Measurements from ENCODE around the gene MAMSTR. TPM values are rescaled to one million over a fixed set of nuclear protein-coding genes. Genes with fewer than 3 reads are reported as not detected.

MAMSTR gene
- total RNA-seq, 8 experiments from 2014 or later = 0.71 to 5.0 (median 1.7) TPM

DNA sequence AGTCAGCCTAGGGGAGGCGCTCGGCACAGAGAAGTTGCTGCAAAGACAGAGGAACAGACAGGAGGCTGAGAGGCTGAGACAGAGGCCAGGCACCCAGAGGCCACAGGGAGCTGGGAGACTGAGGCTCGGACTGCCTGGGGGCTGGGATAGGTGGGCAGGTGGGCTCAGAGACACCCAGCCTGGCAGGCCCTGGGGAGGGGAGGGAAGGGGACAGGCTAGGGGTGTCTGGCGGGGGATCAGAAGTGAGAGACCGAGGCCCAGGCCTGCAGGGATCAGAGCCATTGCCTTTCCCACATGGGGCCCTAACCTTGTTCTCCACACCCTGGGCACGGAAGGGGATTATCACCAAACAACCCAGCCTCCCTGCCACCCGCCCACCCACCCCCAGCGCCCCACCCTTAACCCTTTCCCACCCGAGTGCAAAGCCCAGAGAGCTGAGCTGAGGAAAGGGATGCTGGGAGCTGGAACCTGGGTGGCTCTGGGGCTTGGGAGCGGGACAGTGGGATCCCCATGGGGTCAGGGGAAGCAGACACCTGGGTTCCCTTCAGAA, 48.0 kb downstream of the MAMSTR start:
- Histone ChIP-seq H3K4me1 (replicated peaks in 1 of 2) (peaks cover 29 to 36% of the 10 kb centered on the region in 2 donors), H3K27ac (peak overlapping the region in 1 of 2 donors; percentile 63), H3K4me3 (no peak overlapping the region)
- in situ Hi-C loops (cut with MboI; ENCODE audit: low pct_unique_long_range_greater_than_20kb in 2 of 9, low sequenced_read_pairs in 9 of 9, unreplicated experiment in 9 of 9) = no loop called here
- ATAC-seq (replicated peaks in 6 of 8) = no peak
- WGBS, 10 experiments = 83% methylated on average over 3 of the region's 10 CpGs; no CpG with 5 or more reads in 9 of the 10 experiments

GRCh38 chr19:48670699-48671445, 48.7 kb downstream of the MAMSTR start:
- peak in 1 of 8 experiments; percentile 10 for ATAC-seq (replicated peaks in 6 of 8)
- 20 to 80% (median 75%) methylated on average over 1 to 7 of the region's 21 CpGs; no CpG with 5 or more reads in 7 of the 10 experiments for WGBS, 10 experiments
- Histone ChIP-seq H3K27ac (peak overlapping the region in 1 of 2 donors; percentile 63), H3K4me3 (no peak overlapping the region), H3K4me1 (replicated peaks in 1 of 2) (peaks cover 29 to 36% of the 10 kb centered on the region in 2 donors)
- in situ Hi-C loops (cut with MboI; ENCODE audit: low pct_unique_long_range_greater_than_20kb in 2 of 9, low sequenced_read_pairs in 9 of 9, unreplicated experiment in 9 of 9) = no loop called here

- WGBS, 10 experiments = 80 to 87% methylated on average over 1 to 3 of the region's 26 CpGs; no CpG with 5 or more reads in 8 of the 10 experiments
- ATAC-seq (replicated peaks in 6 of 8) = no peak
- Histone ChIP-seq H3K4me3 (no peak overlapping the region), H3K27ac (no peak overlapping the region), H3K4me1 (replicated peaks in 1 of 2) (peaks cover 24 to 29% of the 10 kb centered on the region in 2 donors)
- in situ Hi-C loops (cut with MboI; ENCODE audit: low pct_unique_long_range_greater_than_20kb in 2 of 9, low sequenced_read_pairs in 9 of 9, unreplicated experiment in 9 of 9) = no loop called here
These were observed 49.4 kb downstream of the MAMSTR start for GRCh38 chr19:48669903-48670668.

DNA sequence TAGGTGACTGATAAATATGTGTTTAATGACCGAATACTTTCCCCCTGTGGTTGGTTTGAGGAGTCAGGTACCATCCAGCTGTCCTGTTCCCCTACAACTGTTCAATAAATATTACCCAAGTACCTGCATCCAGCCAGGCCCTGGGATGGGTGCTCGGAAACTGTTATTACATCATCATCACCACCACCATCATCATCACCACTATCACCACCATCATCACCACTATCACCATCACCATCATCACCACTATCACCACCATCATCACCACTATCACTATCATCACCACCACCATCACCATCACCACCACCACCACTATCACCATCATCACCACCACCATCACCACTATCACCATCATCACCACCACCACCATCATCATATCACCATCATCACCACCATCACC, 50.8 kb downstream of the MAMSTR start:
- Histone ChIP-seq H3K4me1 (replicated peaks in 1 of 2) (peaks cover 17 to 19% of the 10 kb centered on the region in 2 donors), H3K4me3 (no peak overlapping the region), H3K27ac (no peak overlapping the region)
- in situ Hi-C loops (cut with MboI; ENCODE audit: low pct_unique_long_range_greater_than_20kb in 2 of 9, low sequenced_read_pairs in 9 of 9, unreplicated experiment in 9 of 9) = no loop called here
- WGBS, 10 experiments = 50 to 100% (median 67%) methylated on average over 1 to 2 of the region's 2 CpGs; no CpG with 5 or more reads in 5 of the 10 experiments
- ATAC-seq (replicated peaks in 6 of 8) = no peak

GRCh38 chr19:48668332-48668731, 51.2 kb downstream of the MAMSTR start:
- H3K27ac ChIP-seq = no peak overlapping the region
- no peak for ATAC-seq (replicated peaks in 6 of 8)
- WGBS, 10 experiments = 8 to 100% (median 88%) methylated on average over 1 to 3 of the region's 3 CpGs; no CpG with 5 or more reads in 7 of the 10 experiments
- peaks cover 13 to 14% of the 10 kb centered on the region in 2 donors for H3K4me1 ChIP-seq (replicated peaks in 1 of 2)
- in situ Hi-C loops (cut with MboI; ENCODE audit: low pct_unique_long_range_greater_than_20kb in 2 of 9, low sequenced_read_pairs in 9 of 9, unreplicated experiment in 9 of 9) = no loop called here
- no peak overlapping the region for H3K4me3 ChIP-seq

- WGBS, 10 experiments = 69 to 100% (median 89%) methylated on average over 1 to 6 of the region's 6 CpGs; no CpG with 5 or more reads in 1 of the 10 experiments
These were observed 53.7 kb downstream of the MAMSTR start for GRCh38 chr19:48665786-48666185.

GRCh38 chr19:48664476-48664875, 55.0 kb downstream of the MAMSTR start:
- no peak for ATAC-seq (replicated peaks in 6 of 8)
- WGBS, 10 experiments = 80 to 100% methylated on average over 1 of the region's 14 CpGs; no CpG with 5 or more reads in 8 of the 10 experiments
- Histone ChIP-seq H3K4me1 (replicated peaks in 1 of 2) (peaks cover 0 to 5% of the 10 kb centered on the region in 2 donors), H3K27ac (no peak overlapping the region), H3K4me3 (no peak overlapping the region)
- in situ Hi-C loops (cut with MboI; ENCODE audit: low pct_unique_long_range_greater_than_20kb in 2 of 9, low sequenced_read_pairs in 9 of 9, unreplicated experiment in 9 of 9) = no loop called here

More at GRCh38 chr19:48665786-48666185, 53.7 kb downstream of the MAMSTR start:
- no peak overlapping the region for H3K27ac ChIP-seq
- in situ Hi-C loops (cut with MboI; ENCODE audit: low pct_unique_long_range_greater_than_20kb in 2 of 9, low sequenced_read_pairs in 9 of 9, unreplicated experiment in 9 of 9) = no loop called here
- H3K4me1 ChIP-seq (replicated peaks in 1 of 2) = peaks cover under 1 to 6% of the 10 kb centered on the region in 2 donors
- H3K4me3 ChIP-seq = no peak overlapping the region
- ATAC-seq (replicated peaks in 6 of 8) = no peak

DNA sequence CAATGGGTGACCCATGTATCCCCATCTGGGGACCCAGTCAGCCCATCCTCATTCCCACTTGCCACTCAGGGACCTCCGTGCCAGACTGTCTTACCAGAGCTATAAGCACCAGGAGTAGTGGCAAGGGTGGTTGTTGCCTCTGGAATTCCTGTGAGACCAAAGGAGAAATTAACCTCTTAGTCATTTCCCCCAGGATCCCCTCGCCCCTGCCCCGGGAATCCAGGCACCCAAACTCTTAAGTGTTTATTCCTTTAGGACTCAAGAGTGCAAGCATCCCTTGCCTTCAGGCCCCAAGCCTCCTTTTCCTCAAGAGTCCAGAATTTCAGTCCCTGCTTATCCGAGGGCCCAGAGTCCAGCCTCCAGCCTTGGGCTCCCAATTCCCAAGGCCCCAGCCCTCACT, 55.9 kb downstream of the MAMSTR start:
- in situ Hi-C loops (cut with MboI; ENCODE audit: low pct_unique_long_range_greater_than_20kb in 2 of 9, low sequenced_read_pairs in 9 of 9, unreplicated experiment in 9 of 9) = no loop called here
- Histone ChIP-seq H3K4me1 (replicated peaks in 1 of 2) (peaks cover 0 to 5% of the 10 kb centered on the region in 2 donors), H3K4me3 (no peak overlapping the region), H3K27ac (no peak overlapping the region)
- no peak for ATAC-seq (replicated peaks in 6 of 8)
- 100% methylated on average over 2 of the region's 4 CpGs; no CpG with 5 or more reads in 9 of the 10 experiments for WGBS, 10 experiments

Other genes starting within 250 kb of the MAMSTR start
- gene LMTK3, start 207.9 kb downstream of the MAMSTR start, total RNA-seq = 10 to 100 TPM in 3 of 8 experiments, 1 to 10 TPM in 2, under 1 TPM in 3; 0.25 to 17.5 (median 6.1) TPM
- gene SULT2B1, start 167.6 kb downstream of the MAMSTR start, total RNA-seq = 1 to 10 TPM in 1 of 8 experiments, under 1 TPM in 7; 0.16 to 1.9 (median 0.54) TPM
- under 1 TPM in 4 of 8 experiments, not detected in 4; 0.22 to 0.66 (median 0.50) TPM for gene SPACA4, start 113.0 kb downstream of the MAMSTR start, total RNA-seq
- 1 to 10 TPM in 4 of 8 experiments, under 1 TPM in 4; 0.54 to 2.5 (median 1.1) TPM for gene FAM83E, start 104.6 kb downstream of the MAMSTR start, total RNA-seq
- 1,000 to 10,000 TPM; 1,630 to 4,209 (median 2,425) TPM for gene RPL18, start 100.5 kb downstream of the MAMSTR start, total RNA-seq
- 10 to 100 TPM in 7 of 8 experiments, 1 to 10 TPM in 1; 8.9 to 29.5 (median 16.1) TPM for gene SPHK2, start 100.2 kb downstream of the MAMSTR start, total RNA-seq
- gene DBP, start 82.3 kb downstream of the MAMSTR start, total RNA-seq = 10 to 100 TPM in 4 of 8 experiments, 1 to 10 TPM in 4; 3.3 to 19.6 (median 10.4) TPM
- gene CA11, start 73.5 kb downstream of the MAMSTR start, total RNA-seq = 10 to 100 TPM; 18.4 to 62.1 (median 32.0) TPM
- gene NTN5, start 46.7 kb downstream of the MAMSTR start, total RNA-seq = 1 to 10 TPM in 1 of 8 experiments, under 1 TPM in 6, not detected in 1; 0.16 to 1.3 (median 0.50) TPM
- gene FUT2, start 23.8 kb downstream of the MAMSTR start, total RNA-seq = 1 to 10 TPM in 6 of 8 experiments, under 1 TPM in 2; 0.79 to 4.7 (median 1.9) TPM
- gene RASIP1, start 20.9 kb upstream of the MAMSTR start, total RNA-seq = 1 to 10 TPM in 2 of 8 experiments, under 1 TPM in 5, not detected in 1; 0.33 to 9.4 (median 0.42) TPM
- gene IZUMO1, start 27.2 kb upstream of the MAMSTR start, total RNA-seq = under 1 TPM in 7 of 8 experiments, not detected in 1; 0.14 to 0.76 (median 0.49) TPM
- gene FUT1, start 32.9 kb upstream of the MAMSTR start, total RNA-seq = 1 to 10 TPM in 1 of 8 experiments, under 1 TPM in 7; 0.13 to 3.7 (median 0.47) TPM
- gene FGF21, start 35.8 kb upstream of the MAMSTR start, total RNA-seq = under 1 TPM in 2 of 8 experiments, not detected in 6; 0.28 to 0.29 TPM
- 10 to 100 TPM; 26.6 to 49.8 (median 35.1) TPM for gene BCAT2, start 91.3 kb upstream of the MAMSTR start, total RNA-seq
- 10 to 100 TPM in 2 of 8 experiments, 1 to 10 TPM in 6; 1.6 to 27.3 (median 5.4) TPM for gene HSD17B14, start 116.8 kb upstream of the MAMSTR start, total RNA-seq
- gene PLEKHA4, start 148.9 kb upstream of the MAMSTR start, total RNA-seq = 10 to 100 TPM in 3 of 8 experiments, 1 to 10 TPM in 4, under 1 TPM in 1; 0.33 to 30.8 (median 6.5) TPM
- gene PPP1R15A, start 152.7 kb upstream of the MAMSTR start, total RNA-seq = 100 to 1,000 TPM in 1 of 8 experiments, 10 to 100 TPM in 7; 35.2 to 157 (median 68.6) TPM
- gene TULP2, start 179.0 kb upstream of the MAMSTR start, total RNA-seq = 1 to 10 TPM in 1 of 8 experiments, under 1 TPM in 1, not detected in 6; 0.52 to 2.2 TPM
- gene NUCB1, start 180.6 kb upstream of the MAMSTR start, total RNA-seq = 100 to 1,000 TPM in 4 of 8 experiments, 10 to 100 TPM in 4; 60.2 to 309 (median 107) TPM
- under 1 TPM in 5 of 8 experiments, not detected in 3; 0.32 to 0.81 (median 0.50) TPM for gene DHDH, start 214.0 kb upstream of the MAMSTR start, total RNA-seq
- 100 to 1,000 TPM in 4 of 8 experiments, 10 to 100 TPM in 4; 36.9 to 172 (median 97.8) TPM for gene BAX, start 235.2 kb upstream of the MAMSTR start, total RNA-seq
- gene FTL, start 245.6 kb upstream of the MAMSTR start, total RNA-seq = over 10,000 TPM in 1 of 8 experiments, 1,000 to 10,000 TPM in 7; 1,251 to 10,826 (median 2,578) TPM

Data from motor neuron (in vitro differentiated cells).